Stimulated activated CD8-positive, alpha-beta memory T cell treated with anti-CD3 and anti-CD28 coated beads, Interleukin-12 subunit alpha, Interleukin-12 subunit beta, amount 100 ng/mL, for 24 hours (primary cell): ENCODE measurements around the gene DMPK.

Source experiments
- DNase-seq: peaks from one replicate; pipeline ENCODE4 v3.0.0-alpha.2; 2020; ENCODE audit errors: extremely low read depth

DMPK gene, protein sequence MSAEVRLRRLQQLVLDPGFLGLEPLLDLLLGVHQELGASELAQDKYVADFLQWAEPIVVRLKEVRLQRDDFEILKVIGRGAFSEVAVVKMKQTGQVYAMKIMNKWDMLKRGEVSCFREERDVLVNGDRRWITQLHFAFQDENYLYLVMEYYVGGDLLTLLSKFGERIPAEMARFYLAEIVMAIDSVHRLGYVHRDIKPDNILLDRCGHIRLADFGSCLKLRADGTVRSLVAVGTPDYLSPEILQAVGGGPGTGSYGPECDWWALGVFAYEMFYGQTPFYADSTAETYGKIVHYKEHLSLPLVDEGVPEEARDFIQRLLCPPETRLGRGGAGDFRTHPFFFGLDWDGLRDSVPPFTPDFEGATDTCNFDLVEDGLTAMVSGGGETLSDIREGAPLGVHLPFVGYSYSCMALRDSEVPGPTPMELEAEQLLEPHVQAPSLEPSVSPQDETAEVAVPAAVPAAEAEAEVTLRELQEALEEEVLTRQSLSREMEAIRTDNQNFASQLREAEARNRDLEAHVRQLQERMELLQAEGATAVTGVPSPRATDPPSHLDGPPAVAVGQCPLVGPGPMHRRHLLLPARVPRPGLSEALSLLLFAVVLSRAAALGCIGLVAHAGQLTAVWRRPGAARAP

DNA sequence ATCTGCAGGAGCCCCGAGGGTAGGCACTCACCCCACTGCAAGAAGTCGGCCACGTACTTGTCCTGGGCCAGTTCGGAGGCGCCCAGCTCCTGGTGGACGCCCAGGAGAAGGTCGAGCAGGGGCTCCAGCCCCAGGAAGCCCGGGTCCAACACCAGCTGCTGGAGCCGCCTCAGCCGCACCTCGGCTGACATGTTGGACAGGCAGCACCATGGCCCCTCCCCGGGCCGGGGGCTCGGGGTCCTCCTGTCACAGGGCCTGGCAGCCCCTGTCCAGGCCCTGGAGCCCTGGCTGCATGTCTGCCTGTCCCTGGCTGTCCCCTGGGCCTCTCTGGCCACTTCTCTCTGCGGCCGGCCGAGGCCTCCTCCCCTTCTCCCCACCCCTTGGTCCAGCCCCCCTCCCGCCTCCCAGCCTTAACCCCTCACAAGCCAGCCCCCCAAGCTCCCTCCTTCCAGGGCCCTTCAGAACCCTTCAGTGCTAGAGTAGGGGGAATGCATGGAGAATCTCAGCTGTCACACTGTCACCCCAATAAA lies at the start of gene DMPK:
DMPK (minus strand) TSS at position 329 of the 530 bp plus-strand sequence; CDS start at position 191, 138 bp downstream.
- no peak for DNase-seq

DNA sequence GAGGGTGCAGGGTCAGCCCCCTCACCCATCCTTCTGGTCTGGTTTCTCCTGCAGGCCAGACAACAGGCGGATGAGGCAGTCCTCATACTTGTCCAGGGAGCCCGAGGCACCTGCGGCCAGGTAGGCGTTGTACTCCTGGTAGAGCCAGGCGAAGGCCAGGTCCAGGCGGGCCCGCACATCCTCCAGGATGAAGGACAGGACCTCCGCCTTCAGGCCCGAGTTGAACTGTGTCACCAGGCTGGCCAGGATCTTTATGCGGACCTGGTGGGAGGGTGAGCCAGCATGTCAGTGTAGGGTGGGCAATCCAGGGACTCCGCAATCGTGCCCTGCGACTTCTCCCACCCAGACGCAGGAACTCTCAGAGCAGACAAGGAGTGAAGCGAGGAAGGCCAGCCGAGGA lies 46.7 kb upstream of the DMPK start:
- no peak for DNase-seq

DNA sequence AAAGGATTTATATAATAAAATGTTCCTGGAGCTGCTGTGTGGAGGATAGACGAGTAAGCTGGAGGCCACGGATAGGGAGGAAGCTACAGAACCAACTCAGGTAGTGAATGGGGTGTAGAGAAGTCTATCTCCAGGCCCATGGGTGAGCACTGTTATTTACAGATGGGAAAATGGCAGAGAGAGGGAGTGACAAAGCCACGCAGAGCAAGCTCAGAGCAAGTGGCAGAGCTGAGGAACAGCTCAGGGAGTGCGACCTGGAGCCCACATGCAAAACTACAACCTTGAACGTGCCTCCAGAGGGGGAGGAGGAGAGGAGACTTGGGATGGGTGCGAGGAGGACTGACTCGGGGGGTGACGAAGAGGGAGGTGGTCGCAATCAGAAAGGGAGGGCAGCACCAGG lies 46.2 kb upstream of the DMPK start:
- no peak for DNase-seq

DNA sequence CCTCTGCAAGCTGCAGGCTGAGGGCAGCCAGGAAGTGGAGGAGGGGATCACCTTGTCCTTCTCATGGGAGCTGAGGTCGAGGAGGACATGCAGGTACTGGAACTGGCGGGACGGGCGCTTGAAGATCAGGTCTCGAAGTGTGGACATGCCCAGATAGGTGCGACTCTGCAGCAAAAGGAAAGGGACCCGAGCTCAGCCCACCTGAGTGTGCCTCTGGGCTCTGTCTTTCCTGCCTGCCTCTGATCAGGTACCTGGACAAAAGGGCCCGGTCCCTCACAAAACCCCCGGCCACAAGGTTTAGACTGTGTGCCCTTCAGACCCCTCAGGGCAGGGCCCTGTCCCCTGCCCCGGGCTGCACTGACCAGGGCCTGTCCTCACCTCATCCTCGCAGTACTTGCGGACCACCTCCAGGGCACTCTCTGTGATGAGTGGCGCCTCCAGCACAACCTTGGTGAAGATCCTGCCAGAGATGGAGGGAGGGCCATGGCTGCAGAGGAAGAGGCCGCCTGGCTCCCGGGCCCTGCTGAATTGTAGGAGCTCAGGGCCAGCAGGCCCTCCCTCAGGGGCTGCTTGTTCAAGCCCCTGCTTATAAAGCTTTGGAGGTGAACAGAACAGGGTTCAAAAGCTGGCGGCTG lies 45.3 kb upstream of the DMPK start:
- no peak for DNase-seq

DNA sequence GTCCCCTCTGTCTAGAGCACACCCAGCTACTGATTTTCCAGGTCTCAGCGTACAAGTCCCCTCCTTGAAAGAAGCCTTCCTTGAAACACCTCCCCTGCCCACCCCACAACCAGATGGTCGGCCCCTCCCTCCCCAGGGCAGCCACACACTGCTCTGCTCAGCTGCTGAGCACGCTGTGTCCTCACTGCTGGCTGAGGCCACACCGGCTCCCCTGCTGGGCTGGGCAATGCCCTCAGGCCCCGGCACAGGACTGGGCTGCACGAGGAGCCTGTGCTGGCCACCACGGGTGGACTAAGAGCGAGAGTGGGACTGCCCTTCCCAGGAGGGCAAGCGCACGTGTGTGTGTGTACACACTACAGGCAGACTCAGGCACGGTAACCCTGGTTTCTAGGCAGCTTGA lies 44.6 kb upstream of the DMPK start:
- no peak for DNase-seq

DNA sequence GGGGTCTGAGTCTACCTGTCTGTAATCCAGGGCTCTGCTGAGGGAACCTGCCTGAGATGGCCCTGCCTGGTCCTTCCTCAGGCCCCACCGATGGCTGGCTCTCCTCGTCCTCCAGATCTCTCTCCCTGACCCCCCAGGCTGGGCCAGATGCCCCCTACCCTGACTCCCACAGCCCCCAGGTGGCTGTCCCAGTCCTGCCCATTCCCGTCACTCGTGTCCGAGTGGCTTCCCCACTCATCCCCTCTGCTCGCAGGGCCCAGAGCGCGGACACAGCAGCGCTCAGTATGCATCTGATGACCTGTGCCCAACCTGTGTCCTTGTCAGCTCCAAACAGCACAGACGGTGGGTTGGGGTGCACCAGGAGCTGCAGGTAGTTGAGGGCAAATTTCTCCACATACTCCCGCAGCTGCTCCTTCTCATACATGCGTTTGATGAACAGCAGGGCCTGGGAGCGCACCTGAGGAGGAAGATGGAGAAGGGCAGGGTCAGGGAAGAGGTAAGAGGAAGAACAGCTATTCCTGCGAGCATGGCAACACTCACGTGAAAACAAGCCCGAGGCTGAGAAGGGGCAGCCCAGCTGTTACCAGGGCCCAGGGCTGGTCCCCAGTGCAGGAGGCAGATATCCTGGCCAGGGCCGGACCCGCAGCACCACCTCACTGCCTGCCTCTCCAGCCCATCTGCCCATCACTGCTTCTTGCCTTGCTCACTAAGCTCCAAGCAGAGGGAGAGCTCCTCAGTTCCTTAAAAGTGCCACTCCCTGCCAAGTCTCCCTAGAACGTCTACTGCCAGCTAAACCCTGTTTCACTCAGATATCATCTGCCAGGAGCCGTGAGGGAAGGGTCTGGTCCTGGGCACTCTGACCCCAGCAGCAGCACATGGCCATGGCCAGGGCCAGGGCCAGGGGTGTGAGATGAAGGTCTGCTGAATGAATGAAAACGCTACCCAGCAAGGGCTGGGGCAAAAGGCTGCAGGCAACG lies 43.9 kb upstream of the DMPK start:
- DNase-seq: no peak

DNA sequence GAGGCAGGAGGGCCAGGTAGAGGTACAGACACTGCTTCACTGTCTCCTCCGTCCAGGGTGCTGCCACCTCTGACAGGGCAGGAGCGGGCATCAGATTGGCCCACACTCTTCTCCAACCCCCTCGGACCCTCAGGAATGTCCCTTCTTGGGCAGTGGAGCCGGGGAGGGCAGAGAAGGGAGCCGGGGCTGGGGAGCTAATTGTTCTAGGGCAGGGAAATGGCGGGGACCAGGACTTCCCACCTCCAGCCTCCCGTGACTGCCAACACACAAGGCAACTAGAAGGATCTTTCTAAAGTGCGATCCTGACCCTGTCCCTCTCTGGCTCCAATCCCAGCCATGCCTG lies 42.9 kb upstream of the DMPK start:
- DNase-seq: no peak

DNA sequence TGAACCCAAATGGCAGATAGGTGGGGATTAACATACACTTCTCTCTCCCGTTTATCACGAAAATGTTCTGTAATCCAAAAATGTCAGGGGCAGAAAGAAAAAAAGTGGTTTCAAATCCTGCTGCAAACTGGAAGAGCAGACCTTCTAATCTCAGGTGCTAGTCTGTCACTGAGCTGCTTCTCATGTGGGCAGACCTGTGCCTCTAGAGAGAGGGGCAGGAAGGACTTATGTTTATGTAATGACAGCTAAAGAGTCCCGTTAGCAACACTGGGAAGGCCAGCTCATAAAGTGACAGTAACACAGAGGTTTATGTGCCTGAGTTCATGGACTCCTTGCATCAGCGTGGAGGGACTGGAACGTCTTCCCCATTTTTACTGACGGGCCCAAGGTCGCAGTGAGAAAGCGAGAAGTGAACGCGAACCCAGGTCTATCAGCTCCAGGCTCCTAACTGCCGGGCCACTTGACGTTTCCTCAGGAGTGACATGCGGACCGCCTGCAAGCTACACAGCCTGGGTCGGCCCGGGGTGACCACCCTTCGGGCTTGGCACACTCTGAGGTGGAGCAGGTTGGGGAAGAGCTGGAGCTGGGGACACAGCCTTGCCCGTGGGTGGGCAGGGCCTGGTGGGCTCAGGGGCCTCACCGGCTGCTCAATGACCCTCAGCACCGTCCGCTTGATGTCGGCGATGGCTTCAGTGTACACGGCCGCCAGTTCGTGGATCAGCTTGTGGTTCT lies 42.4 kb upstream of the DMPK start:
- DNase-seq: no peak

DNA sequence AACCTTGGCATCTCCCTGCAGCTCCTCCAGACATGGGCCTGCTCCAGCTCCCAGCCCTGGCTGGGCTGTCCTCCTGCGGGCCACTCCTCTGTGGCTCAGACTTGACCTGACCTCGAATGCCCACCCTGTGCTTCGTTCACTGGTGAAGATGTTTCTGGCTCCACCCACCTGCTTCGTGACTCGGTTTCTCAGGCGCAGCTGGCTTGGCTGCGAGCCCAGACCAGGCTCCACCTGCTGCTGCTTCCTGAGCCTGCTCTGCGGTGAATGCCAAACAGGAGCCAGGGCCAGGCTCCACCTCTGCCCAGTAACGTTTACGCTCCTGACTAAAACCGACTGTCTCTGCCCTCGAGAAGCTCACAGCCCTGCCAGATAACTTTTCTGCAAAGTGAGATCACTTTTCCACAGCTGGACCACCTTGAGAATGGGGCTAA lies 41.8 kb upstream of the DMPK start:
- DNase-seq: no peak

DNA sequence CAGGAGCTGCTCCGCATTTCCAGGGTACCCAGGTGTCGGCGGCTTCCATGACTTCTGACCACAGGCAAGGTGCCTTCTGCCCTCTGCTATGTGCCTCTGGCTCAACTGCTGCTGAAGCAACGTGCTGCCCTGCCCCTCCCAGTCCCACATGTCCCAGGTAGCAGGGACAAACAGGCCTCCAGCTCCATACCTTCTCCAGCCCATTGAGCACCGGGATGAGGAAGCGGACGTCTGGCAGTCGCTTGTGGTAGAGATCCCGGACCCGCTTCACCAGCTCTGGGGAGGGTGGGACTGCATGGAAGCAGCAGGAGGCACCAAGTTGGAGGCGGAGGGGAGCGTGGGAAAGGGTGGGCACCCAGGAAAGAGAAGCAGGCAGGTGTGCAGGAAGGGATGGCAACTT lies 40.9 kb upstream of the DMPK start:
- no peak for DNase-seq

DNA sequence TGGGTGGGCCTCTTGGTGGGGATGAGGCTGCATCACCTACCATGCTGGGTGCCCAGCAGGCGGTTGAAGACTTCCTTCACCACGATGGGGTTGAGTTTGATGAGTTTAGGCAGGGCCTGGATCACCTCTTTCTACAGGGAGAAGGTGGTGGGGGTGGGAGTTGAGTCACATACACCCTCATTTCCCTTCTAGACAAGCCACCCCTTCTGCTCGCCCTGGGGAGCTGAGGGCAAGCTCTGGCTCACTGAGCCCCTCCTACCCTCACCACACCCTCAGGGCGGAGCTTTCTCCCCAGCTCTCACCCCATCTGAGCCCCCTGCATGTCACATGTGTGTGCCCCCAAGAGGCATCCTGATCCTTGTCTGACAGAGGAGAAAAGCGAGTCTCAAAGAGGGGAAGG lies 40.4 kb upstream of the DMPK start:
- no peak for DNase-seq

DNA sequence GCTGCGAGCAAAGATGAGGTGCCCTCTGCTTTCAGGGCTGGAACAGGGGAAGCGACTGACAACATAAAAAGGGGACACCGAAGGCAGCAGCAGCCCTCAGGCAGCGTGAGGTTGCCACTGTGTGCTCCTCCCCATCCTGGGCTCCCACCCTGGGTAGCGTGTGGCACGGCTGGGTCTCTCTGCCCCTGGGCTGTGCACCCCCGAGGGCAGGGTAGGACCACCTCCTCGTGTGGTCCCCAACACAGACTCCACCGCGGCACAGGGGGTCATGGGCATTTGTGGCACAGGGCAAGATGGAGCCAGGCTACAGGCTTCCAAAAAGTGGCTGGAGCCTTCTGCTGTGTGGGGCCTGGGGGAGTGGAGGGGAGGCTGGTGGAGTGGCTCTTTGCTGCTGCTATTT lies 39.3 kb upstream of the DMPK start:
- DNase-seq: no peak

DNA sequence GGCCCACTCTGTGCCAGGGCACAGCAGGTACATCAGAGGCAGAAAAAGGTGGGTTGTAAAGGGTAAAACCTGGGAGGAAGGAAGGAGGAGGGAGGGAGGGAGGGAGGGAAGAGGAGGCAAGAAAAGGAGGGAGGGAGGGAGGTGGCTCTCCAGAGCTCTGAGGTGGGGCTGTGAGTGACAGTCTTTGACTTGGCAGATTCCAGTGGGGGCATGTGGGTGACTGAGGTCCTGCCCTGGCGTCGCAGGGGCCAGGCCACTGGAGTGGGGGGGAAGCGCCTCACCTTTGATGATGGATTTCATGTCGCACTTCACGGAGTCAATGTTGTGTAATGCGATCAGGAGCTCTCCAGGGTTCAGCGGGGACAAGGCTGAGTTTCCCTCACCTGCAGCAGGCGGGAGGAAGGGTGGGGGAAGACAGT lies 38.8 kb upstream of the DMPK start:
- DNase-seq: no peak

DNA sequence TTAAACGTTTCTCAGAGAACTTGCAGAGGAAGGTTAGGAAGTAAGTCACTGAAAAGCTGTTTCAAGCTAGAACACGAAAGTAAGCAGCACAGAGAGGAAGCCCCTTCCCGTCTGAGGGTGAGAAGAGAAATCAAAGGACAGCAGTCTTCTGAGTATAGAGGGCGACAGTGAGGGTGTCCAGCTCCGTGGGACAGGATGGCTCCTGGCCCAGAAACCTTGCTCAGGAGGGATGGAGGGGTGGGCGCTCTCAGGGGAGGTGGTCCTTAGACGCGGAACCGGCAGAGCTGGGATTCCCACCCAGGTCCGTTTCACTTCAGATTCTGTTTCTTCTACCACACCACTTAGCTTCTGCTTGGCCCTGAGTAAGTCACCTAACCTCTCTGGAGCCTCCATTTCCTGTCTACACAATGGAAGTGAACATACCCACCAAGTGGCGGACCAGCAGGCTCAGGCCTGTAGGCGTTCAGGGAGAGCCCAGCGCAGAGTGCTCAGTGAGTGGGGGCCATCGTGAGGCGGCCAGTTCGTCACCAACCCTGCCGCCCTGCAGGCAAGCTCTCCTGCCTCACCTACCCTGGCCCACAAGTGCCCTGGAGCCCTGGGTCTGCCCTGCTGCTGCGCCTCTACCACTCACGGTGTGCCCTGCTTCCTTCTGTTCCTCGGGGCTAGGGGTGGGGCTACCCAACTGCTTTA lies 38.3 kb upstream of the DMPK start:
- DNase-seq: no peak

DNA sequence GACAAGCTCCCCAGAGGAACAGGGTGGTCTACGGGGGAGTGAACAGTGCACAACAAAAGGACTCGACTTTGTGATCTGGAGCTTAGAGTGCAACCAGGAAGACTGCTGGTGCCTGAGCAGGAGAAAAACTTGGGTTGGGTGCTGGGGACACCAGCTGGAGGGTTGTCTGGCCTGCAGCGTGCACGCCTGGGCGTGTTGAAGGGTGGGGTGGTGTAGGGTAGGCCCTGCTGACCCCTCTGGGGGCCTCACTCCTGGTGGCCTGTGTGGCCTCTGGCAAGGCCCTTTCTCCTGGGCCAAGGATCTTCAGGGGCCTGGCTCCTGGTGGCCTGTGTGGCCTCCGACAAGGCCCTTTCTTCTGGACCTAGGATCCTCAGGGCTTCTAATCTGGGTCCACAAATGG lies 37.5 kb upstream of the DMPK start:
- no peak for DNase-seq

DNA sequence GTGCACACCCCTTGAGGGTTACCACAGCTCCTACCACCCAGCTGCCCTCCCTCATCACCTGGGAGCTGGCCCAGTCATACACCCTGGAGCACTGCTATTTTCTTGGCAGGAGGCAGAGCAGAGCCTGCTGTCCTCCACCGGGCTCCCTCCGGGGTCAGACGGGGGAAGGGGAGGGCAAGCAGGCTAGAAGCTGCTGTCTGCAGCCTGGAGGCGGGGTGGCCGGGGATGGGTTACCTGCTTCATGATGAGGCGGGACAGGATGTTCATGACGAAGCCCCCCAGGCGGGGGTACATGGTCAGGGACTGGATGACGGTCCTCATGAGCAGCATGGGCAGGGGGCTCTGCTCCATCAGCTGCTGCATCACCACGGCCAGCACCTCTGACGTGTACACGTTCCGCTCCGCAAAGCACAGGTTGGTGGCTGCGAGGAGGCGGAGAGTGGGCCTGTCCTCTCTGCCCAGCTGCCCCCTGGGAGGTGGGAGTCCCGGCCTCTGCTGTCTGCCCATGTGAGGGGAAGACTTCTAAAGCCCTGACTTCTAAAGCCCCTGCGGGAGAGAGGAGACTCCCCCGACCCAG lies 35.5 kb upstream of the DMPK start:
- no peak for DNase-seq

DNA sequence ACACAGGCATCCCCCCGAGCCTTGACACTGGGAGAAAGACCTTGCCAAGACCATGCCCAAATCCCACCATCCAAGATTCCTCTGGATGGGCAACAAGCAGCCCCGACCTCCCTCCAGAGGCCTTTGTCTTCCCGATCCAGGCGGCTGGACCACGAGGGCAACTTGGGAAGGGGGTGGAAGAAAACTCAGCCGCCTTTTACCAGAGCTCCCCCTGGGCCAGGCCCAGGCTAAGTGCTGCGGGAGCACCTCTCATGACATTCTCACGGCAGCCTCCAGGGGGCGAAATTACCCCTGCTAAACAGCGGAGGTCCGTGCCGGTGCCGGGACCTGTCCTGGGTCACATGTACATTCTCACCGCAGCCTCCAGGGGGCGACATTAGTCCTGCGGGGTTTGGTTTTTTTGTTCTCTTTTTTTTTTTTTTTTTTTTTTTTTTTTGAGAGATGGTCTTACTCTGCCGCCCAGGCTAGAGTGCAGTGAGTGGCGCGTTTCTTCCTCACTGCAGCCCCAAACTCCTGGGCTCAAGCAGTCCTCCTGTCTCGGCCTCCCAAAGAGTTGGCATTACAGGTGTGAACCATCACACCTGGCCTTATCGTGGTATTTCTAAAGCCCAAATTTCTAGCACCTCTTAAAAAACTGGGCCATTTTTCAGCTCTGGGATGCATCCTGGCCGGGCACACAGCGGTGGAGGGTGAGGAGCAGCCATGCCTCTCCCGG lies 34.9 kb upstream of the DMPK start:
- peak; percentile 90 for DNase-seq

DNA sequence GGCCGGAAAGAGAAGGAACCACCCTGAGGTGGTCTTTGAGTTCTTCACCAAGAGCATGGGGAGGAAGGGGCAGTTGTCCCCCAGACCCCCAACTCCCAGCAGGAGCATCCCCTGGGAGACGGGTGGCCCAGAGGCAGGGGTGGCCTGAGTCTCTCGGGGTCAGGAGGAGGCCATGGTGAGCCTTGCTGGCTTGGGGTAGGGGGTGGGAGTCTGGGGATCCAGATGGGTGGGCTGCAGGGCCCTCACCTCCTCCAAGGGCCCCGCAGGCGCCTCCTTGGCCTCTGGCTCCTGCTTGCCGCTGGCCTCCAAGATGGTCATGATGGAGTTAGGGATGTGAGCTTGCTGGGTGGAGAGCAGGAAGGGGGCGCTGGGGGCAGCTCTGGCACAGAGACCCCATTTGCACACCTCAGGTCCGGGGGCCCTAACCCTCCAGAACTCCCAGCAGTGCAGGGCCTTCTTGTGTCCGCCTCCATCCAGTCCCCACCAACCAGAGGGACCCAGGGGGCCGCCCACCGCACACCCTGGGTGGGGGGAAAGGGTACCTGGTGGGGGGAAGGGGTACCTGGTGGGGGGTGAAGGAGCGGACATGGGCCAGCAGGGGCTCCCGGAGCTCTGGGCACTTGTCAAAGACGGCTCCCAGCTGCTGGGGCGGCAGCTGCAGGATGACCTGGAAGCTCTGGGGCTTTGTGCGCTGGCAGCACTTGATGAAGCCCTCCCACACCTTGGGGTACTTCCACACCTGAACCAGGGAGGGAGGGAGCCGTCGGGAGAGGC lies 34.1 kb upstream of the DMPK start:
- no peak for DNase-seq
